Measurements from ENCODE around the gene RGS7.

The RGS7 gene

GRCh38 chr1:241074507-241074906 is 282.5 kb downstream of the RGS7 start:
- no peak for TF ChIP-seq CTCF (IDR thresholded peaks at IDR 0.05; ENCODE audit: low read depth, low read length)
- TF ChIP-seq MAX (IDR thresholded peaks at IDR 0.05; ENCODE audit: low read depth, low read length), result no peak
- TF ChIP-seq POLR2A (IDR thresholded peaks at IDR 0.05; ENCODE audit: extremely low read depth, insufficient read length), result no peak
- TF ChIP-seq MYC (IDR thresholded peaks at IDR 0.05; ENCODE audit: low read depth, low read length), result no peak
- DNase-seq (ENCODE audit: low read depth), result no peak
- no peak overlapping the region for H3K4me3 ChIP-seq (ENCODE audit: low read depth, low read length)

- no peak overlapping the region for H3K4me3 ChIP-seq (ENCODE audit: low read depth, low read length)
- no peak for TF ChIP-seq POLR2A (IDR thresholded peaks at IDR 0.05; ENCODE audit: extremely low read depth, insufficient read length)
- no peak for TF ChIP-seq MYC (IDR thresholded peaks at IDR 0.05; ENCODE audit: low read depth, low read length)
- no peak for TF ChIP-seq CTCF (IDR thresholded peaks at IDR 0.05; ENCODE audit: low read depth, low read length)
- no peak for TF ChIP-seq MAX (IDR thresholded peaks at IDR 0.05; ENCODE audit: low read depth, low read length)
- DNase-seq (ENCODE audit: low read depth), result no peak
These were observed 288.6 kb downstream of the RGS7 start for GRCh38 chr1:241068359-241068758.

- no peak for TF ChIP-seq POLR2A (IDR thresholded peaks at IDR 0.05; ENCODE audit: extremely low read depth, insufficient read length)
- no peak for TF ChIP-seq MYC (IDR thresholded peaks at IDR 0.05; ENCODE audit: low read depth, low read length)
- no peak for TF ChIP-seq MAX (IDR thresholded peaks at IDR 0.05; ENCODE audit: low read depth, low read length)
- no peak for TF ChIP-seq CTCF (IDR thresholded peaks at IDR 0.05; ENCODE audit: low read depth, low read length)
- no peak overlapping the region for H3K4me3 ChIP-seq (ENCODE audit: low read depth, low read length)
- no peak for DNase-seq (ENCODE audit: low read depth)
These were observed 293.7 kb downstream of the RGS7 start for GRCh38 chr1:241063276-241063675.

GRCh38 chr1:241061062-241061461 is 295.9 kb downstream of the RGS7 start:
- DNase-seq (ENCODE audit: low read depth), result no peak
- no peak overlapping the region for H3K4me3 ChIP-seq (ENCODE audit: low read depth, low read length)
- no peak for TF ChIP-seq MYC (IDR thresholded peaks at IDR 0.05; ENCODE audit: low read depth, low read length)

GRCh38 chr1:241048622-241049021 is 308.4 kb downstream of the RGS7 start:
- DNase-seq (ENCODE audit: low read depth), result no peak
- H3K4me3 ChIP-seq (ENCODE audit: low read depth, low read length), result no peak overlapping the region
- TF ChIP-seq CTCF (IDR thresholded peaks at IDR 0.05; ENCODE audit: low read depth, low read length), result no peak
- no peak for TF ChIP-seq MYC (IDR thresholded peaks at IDR 0.05; ENCODE audit: low read depth, low read length)
- TF ChIP-seq POLR2A (IDR thresholded peaks at IDR 0.05; ENCODE audit: extremely low read depth, insufficient read length), result no peak
- no peak for TF ChIP-seq MAX (IDR thresholded peaks at IDR 0.05; ENCODE audit: low read depth, low read length)

GRCh38 chr1:241045659-241046058 is 311.3 kb downstream of the RGS7 start:
- no peak overlapping the region for H3K4me3 ChIP-seq (ENCODE audit: low read depth, low read length)
- no peak for TF ChIP-seq MYC (IDR thresholded peaks at IDR 0.05; ENCODE audit: low read depth, low read length)
- TF ChIP-seq MAX (IDR thresholded peaks at IDR 0.05; ENCODE audit: low read depth, low read length), result no peak
- no peak for TF ChIP-seq CTCF (IDR thresholded peaks at IDR 0.05; ENCODE audit: low read depth, low read length)
- TF ChIP-seq POLR2A (IDR thresholded peaks at IDR 0.05; ENCODE audit: extremely low read depth, insufficient read length), result no peak

More at GRCh38 chr1:241045659-241046058, 311.3 kb downstream of the RGS7 start:
- DNase-seq (ENCODE audit: low read depth), result no peak
